SU-DHL-6 (cell line): ENCODE results near the gene CCNY.

Experiments used
- H2AFZ ChIP-seq: fragments of 200-600 bp; sonication (generic); 2 replicates; pipeline ENCODE4 v1.6.1; 2014; ENCODE audit warnings: low read depth, mild to moderate bottlenecking, moderate library complexity, mixed read lengths, antibody characterized with exemption, low read length; ENCODE audit not compliant: severe bottlenecking
- H3F3A ChIP-seq: fragments of 200-600 bp; shearing (Covaris generic); 2 replicates; pipeline ENCODE4 v1.6.0; 2016; ENCODE audit warnings: antibody characterized with exemption, mild to moderate bottlenecking; ENCODE audit not compliant: insufficient read depth
- H3K27ac ChIP-seq: fragments of 200-600 bp; sonication (generic); 2 replicates; pipeline ENCODE4 v1.5.1; 2016; ENCODE audit warnings: low read depth, mild to moderate bottlenecking, low read length, moderate library complexity, mixed read lengths
- H3K27me3 ChIP-seq: fragments of 200-600 bp; sonication (generic), shearing (Covaris generic); 2 replicates; pipeline ENCODE4 v1.6.0; 2014; ENCODE audit warnings: mild to moderate bottlenecking, low read length
- H3K36me3 ChIP-seq: fragments of 200-600 bp; sonication (generic); 2 replicates; pipeline ENCODE4 v1.6.1; 2014; ENCODE audit warnings: mild to moderate bottlenecking, low read length, mixed read lengths
- H3K4me2 ChIP-seq: fragments of 300-600, 200-600 bp; shearing (Covaris generic), sonication (generic); 2 replicates; pipeline ENCODE4 v1.6.0; 2014; ENCODE audit warnings: low read length, low read depth, mild to moderate bottlenecking; ENCODE audit not compliant: poor library complexity, severe bottlenecking
- H3K4me3 ChIP-seq: fragments of 200-600 bp; sonication (generic); 2 replicates; pipeline ENCODE4 v1.5.1; 2014; ENCODE audit warnings: antibody characterized with exemption, low read length, mild to moderate bottlenecking, mixed read lengths; ENCODE audit not compliant: insufficient read depth, poor library complexity, severe bottlenecking
- H3K79me2 ChIP-seq: fragments of 200-600 bp; sonication (generic); 2 replicates; pipeline ENCODE4 v1.6.1; 2014; ENCODE audit warnings: mild to moderate bottlenecking, low read length, moderate library complexity; ENCODE audit not compliant: insufficient read depth
- H3K9ac ChIP-seq: fragments of 200-600 bp; sonication (generic); 2 replicates; pipeline ENCODE4 v1.7.0; 2014; ENCODE audit warnings: mild to moderate bottlenecking, low read length
- H3K9me2 ChIP-seq: fragments of 200-600 bp; sonication (generic); replicated peaks from 2 replicates; pipeline ENCODE4 v1.6.1; 2014; ENCODE audit warnings: low read length; ENCODE audit not compliant: insufficient read depth
- H3K9me3 ChIP-seq: fragments of 200-600 bp; sonication (generic); 2 replicates; pipeline ENCODE4 v1.6.1; 2014; ENCODE audit warnings: low read length, mixed read lengths; ENCODE audit not compliant: insufficient read depth
- H4K20me1 ChIP-seq: fragments of 200-600 bp; sonication (generic); 2 replicates; pipeline ENCODE4 v1.6.1; 2014; ENCODE audit warnings: low read depth, mild to moderate bottlenecking, antibody characterized with exemption, low read length, moderate library complexity, mixed read lengths
- EZH2phosphoT487 ChIP-seq: fragments of 200-600 bp; sonication (generic), shearing (Covaris generic); conservative IDR thresholded peaks from 2 replicates; pipeline ENCODE4 v1.6.1; 2018; ENCODE audit warnings: mild to moderate bottlenecking, antibody characterized with exemption, low read length, moderate library complexity, mixed read lengths
- TF ChIP-seq, protein P1 (sequence below): fragments of 200-600 bp; sonication (generic); IDR thresholded peaks from one replicate; pipeline ENCODE4 v1.5.1; 2017; ENCODE audit warnings: antibody characterized with exemption, mild to moderate bottlenecking, low read length, moderate library complexity; ENCODE audit not compliant: insufficient read depth, poor library complexity, severe bottlenecking

The CCNY gene

DNA sequence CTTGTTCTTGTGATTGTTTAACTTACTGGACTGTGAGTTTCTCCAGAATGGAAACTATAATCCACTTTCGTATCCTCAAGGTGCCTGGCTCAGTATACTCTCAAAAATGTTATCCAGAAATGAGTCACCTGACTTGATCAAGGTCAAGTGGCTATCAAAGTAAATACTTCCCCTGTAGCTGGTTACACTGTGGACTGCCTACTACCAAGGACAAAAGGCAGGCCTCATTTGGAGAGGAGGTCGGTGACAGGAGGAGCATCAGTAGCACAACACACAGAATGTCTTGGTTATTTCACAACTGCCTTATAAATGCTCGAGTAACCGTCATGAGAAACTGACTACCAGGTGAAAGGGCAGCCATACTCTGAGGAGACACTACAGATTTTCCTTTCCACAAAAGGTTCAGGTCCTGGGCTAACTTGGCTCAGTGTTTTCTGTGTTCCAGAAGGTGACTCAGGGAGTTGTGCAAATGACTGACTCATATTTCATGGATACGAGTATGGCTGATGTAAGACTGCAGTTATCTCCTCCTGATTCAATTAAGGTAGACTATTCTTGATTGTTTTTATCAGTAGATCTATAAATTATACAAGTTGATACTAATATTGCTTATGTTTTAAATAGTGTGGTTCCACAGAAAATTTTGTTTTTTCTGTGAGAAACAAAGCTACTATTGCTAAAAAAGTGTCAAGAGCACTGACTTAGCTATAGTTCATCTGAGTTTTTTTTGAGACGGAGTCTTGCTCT, 4.2 kb upstream of the CCNY start:
- no peaks in the 10 kb centered on the region for H3K27me3 ChIP-seq
- no peaks in the 10 kb centered on the region for H3K9me3 ChIP-seq
- no peak overlapping the region for H3K27ac ChIP-seq
- no peak overlapping the region for H2AFZ ChIP-seq
- H3K4me2 ChIP-seq = no peak overlapping the region
- H3F3A ChIP-seq = no peaks in the 10 kb centered on the region
- TF ChIP-seq EZH2phosphoT487 = no peak
- TF ChIP-seq, protein P1, sequence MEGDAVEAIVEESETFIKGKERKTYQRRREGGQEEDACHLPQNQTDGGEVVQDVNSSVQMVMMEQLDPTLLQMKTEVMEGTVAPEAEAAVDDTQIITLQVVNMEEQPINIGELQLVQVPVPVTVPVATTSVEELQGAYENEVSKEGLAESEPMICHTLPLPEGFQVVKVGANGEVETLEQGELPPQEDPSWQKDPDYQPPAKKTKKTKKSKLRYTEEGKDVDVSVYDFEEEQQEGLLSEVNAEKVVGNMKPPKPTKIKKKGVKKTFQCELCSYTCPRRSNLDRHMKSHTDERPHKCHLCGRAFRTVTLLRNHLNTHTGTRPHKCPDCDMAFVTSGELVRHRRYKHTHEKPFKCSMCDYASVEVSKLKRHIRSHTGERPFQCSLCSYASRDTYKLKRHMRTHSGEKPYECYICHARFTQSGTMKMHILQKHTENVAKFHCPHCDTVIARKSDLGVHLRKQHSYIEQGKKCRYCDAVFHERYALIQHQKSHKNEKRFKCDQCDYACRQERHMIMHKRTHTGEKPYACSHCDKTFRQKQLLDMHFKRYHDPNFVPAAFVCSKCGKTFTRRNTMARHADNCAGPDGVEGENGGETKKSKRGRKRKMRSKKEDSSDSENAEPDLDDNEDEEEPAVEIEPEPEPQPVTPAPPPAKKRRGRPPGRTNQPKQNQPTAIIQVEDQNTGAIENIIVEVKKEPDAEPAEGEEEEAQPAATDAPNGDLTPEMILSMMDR = no peak
- 0 out of 2 replicates have a peak, but pooled peaks cover 2% of the 10 kb centered on the region for H3K36me3 ChIP-seq
- H3K9ac ChIP-seq = no peak overlapping the region
- H3K4me3 ChIP-seq = no peak overlapping the region
- no peaks in the 10 kb centered on the region for H4K20me1 ChIP-seq
- peaks cover 30% of the 10 kb centered on the region for H3K79me2 ChIP-seq
- no peaks in the 10 kb centered on the region for H3K9me2 ChIP-seq

DNA sequence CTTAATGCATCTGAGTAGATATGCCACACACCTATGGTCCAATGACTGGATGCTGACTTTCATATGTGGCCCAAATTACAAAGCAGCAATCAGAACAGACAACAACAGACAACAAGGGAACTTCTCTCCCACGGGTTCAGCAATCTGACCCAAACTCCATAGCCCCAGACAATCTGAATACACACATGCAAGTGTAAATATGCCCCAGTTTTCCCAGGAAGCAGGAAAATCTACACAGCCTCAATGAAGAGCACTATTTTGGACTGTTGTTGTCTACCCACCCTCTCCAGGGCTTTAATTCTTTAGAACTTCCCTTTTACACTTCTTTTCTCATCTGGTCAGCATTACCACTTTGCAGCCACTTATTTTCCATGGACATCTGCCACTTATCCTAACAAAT, 2.0 kb upstream of the CCNY start:
- Histone ChIP-seq H3K79me2 (peaks cover 49% of the 10 kb centered on the region), H3K36me3 (0 out of 2 replicates have a peak, but pooled peaks cover 2% of the 10 kb centered on the region), H3K4me2 (peak overlapping the region; percentile 31), H3K9me3 (no peaks in the 10 kb centered on the region), H3K9ac (no peak overlapping the region), H3K9me2 (no peaks in the 10 kb centered on the region), H3K27me3 (no peaks in the 10 kb centered on the region), H4K20me1 (peaks cover 20% of the 10 kb centered on the region), H3K27ac (no peak overlapping the region), H3F3A (peaks cover 9% of the 10 kb centered on the region; the same call in 1 of the 2 replicates), H2AFZ (no peak overlapping the region), H3K4me3 (no peak overlapping the region)
- TF ChIP-seq, protein P1 = no peak
- TF ChIP-seq EZH2phosphoT487 = no peak

DNA sequence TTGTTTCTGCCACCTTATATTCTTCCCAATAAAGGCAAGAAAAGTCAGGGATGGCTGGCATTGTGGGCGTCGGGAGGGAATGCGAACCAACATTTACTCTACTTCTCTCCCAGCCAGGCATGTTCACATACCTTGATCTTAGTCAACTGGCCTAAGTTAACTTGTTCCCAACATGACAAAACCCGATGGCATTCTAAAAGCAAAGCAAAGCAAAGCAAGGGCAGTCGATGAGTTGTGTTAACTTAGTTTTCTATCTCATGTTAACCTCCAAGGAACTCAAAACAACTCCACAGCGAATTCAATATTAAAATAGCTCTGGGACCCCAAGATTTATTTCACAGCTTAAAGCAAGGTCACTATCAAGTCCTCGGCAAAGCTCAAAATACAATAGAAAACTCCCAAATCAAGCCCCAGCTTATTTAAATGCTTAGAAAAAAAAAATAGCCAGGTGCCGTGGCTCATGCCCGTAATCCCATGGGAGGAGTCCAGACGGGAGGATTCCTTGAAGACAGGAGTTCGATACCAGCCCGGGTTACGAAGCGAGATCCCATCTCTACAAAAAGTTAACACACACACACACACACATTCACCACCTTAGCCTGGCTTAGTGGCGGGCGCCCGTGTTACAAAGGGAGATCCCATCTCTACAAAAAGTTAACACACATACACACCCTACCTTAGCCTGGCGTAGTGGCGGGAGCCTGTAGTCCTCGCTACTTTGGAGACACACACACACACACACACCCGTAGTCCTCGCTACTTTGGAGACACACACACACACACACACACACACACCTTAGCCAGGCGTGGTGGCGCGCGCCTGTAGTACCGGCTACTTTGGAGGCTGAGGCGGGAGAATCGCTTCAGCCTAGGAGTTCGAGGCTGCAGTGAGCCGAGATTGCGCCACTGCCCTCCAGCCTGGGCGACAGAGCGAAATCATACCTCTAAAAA, 901 bp upstream of the CCNY start:
- H3K27ac ChIP-seq = no peak overlapping the region; the same call in 1 of the 2 replicates
- H3K9me2 ChIP-seq = no peaks in the 10 kb centered on the region
- no peaks in the 10 kb centered on the region for H3K27me3 ChIP-seq
- no peak for TF ChIP-seq EZH2phosphoT487
- TF ChIP-seq, protein P1 = no peak
- peaks cover 52% of the 10 kb centered on the region for H3K79me2 ChIP-seq
- H3K36me3 ChIP-seq = 0 out of 2 replicates have a peak, but pooled peaks cover 2% of the 10 kb centered on the region
- peak overlapping the region; percentile 84 for H3K9ac ChIP-seq
- H3K9me3 ChIP-seq = no peaks in the 10 kb centered on the region
- peaks cover 30% of the 10 kb centered on the region for H4K20me1 ChIP-seq
- H3F3A ChIP-seq = peaks cover 9% of the 10 kb centered on the region; the same call in 1 of the 2 replicates
- peak overlapping the region; percentile 96 for H3K4me2 ChIP-seq
- H3K4me3 ChIP-seq = peak overlapping the region; percentile 98
- peak overlapping the region; percentile 85 for H2AFZ ChIP-seq
